IPS DF 6.9 (cell line): Measurements from ENCODE around the gene EMC8.
"Not testable (repeated sequence)": the region's sequence is repeated elsewhere in the genome, so short reads cannot be mapped to it uniquely, and the experiment has no call there.

Source experiments
- DNase-seq: peaks from one replicate; pipeline ENCODE4 v3.0.0-alpha.2; 2013; ENCODE audit warnings: low read depth, low spot score
- H3K27ac ChIP-seq: one replicate; pipeline ENCODE4 v1.5.1; 2013; ENCODE audit warnings: low read length, control low read depth
- H3K27me3 ChIP-seq: 2 replicates; pipeline ENCODE4 v1.6.1; 2013; ENCODE audit warnings: mild to moderate bottlenecking, low read length; ENCODE audit not compliant: control insufficient read depth, insufficient read depth
- H3K36me3 ChIP-seq: 2 replicates; pipeline ENCODE4 v1.6.1; 2013; ENCODE audit warnings: low read length; ENCODE audit not compliant: control insufficient read depth, insufficient read depth
- H3K4me1 ChIP-seq: 2 replicates; pipeline ENCODE4 v1.6.1; 2013; ENCODE audit warnings: low read length; ENCODE audit not compliant: control insufficient read depth, insufficient read depth
- H3K4me3 ChIP-seq: 2 replicates; pipeline ENCODE4 v1.5.1; 2013; ENCODE audit warnings: mild to moderate bottlenecking, low read length
- H3K9me3 ChIP-seq: 2 replicates; pipeline ENCODE4 v1.6.1; 2013; ENCODE audit warnings: low read length, inconsistent platforms; ENCODE audit not compliant: control insufficient read depth, insufficient read depth
- WGBS: extraction: QIAGEN DNeasy Blood & Tissue Kit; methylation state at CpG from one replicate; pipeline ENCODE4 v1.1.7; 2013; ENCODE audit warnings: mixed read lengths, missing lambda C conversion rate; ENCODE audit not compliant: insufficient read length, insufficient coverage; 5-methylcytosine and 5-hydroxymethylcytosine counted together

EMC8 gene

GRCh38 chr16:85812811-85813700 is 13.7 kb upstream of the EMC8 start:
- H3K27ac ChIP-seq, result no peak overlapping the region

GRCh38 chr16:85812031-85812807 is 12.9 kb upstream of the EMC8 start:
- no peaks in the 10 kb centered on the region for H3K36me3 ChIP-seq
- DNase-seq, result no peak
- no peak overlapping the region for H3K27ac ChIP-seq
- WGBS, result no CpG with 5 or more reads among the region's 37 CpGs
- H3K27me3 ChIP-seq, result no peaks in the 10 kb centered on the region
- H3K4me3 ChIP-seq, result no peak overlapping the region
- no peaks in the 10 kb centered on the region for H3K9me3 ChIP-seq
- 0 out of 2 replicates have a peak, but pooled peaks cover 2% of the 10 kb centered on the region for H3K4me1 ChIP-seq

More at GRCh38 chr16:85812811-85813700, 13.7 kb upstream of the EMC8 start:
- Histone ChIP-seq H3K4me1 (0 out of 2 replicates have a peak, but pooled peaks cover 2% of the 10 kb centered on the region), H3K36me3 (no peaks in the 10 kb centered on the region), H3K27me3 (no peaks in the 10 kb centered on the region), H3K9me3 (no peaks in the 10 kb centered on the region), H3K4me3 (no peak overlapping the region)
- WGBS, result no CpG with 5 or more reads among the region's 20 CpGs
- no peak for DNase-seq

GRCh38 chr16:85810742-85811115 is 11.4 kb upstream of the EMC8 start:
- WGBS, result no CpG with 5 or more reads among the region's 7 CpGs
- Histone ChIP-seq H3K9me3 (no peaks in the 10 kb centered on the region), H3K36me3 (peaks cover 10% of the 10 kb centered on the region)

GRCh38 chr16:85810097-85810741 is 10.9 kb upstream of the EMC8 start:
- Histone ChIP-seq H3K9me3 (no peaks in the 10 kb centered on the region), H3K27me3 (no peaks in the 10 kb centered on the region), H3K36me3 (peaks cover 15% of the 10 kb centered on the region), H3K4me1 (0 out of 2 replicates have a peak, but pooled peaks cover 2% of the 10 kb centered on the region), H3K27ac (no peak overlapping the region), H3K4me3 (no peak overlapping the region)
- no peak for DNase-seq
- WGBS, result no CpG with 5 or more reads among the region's 13 CpGs

More at GRCh38 chr16:85810742-85811115, 11.4 kb upstream of the EMC8 start:
- no peak overlapping the region for H3K4me3 ChIP-seq
- H3K27me3 ChIP-seq, result no peaks in the 10 kb centered on the region
- no peak overlapping the region for H3K27ac ChIP-seq
- H3K4me1 ChIP-seq, result 0 out of 2 replicates have a peak, but pooled peaks cover 2% of the 10 kb centered on the region
- DNase-seq, result no peak

- no peak for DNase-seq
- no CpG with 5 or more reads among the region's 10 CpGs for WGBS
- H3K9me3 ChIP-seq, result no peaks in the 10 kb centered on the region
- H3K4me3 ChIP-seq, result no peak overlapping the region
- 0 out of 2 replicates have a peak, but pooled peaks cover 2% of the 10 kb centered on the region for H3K4me1 ChIP-seq
- peaks cover 21% of the 10 kb centered on the region for H3K36me3 ChIP-seq
- no peaks in the 10 kb centered on the region for H3K27me3 ChIP-seq
- no peak overlapping the region for H3K27ac ChIP-seq
Measured at GRCh38 chr16:85809645-85810044, 10.3 kb upstream of the EMC8 start.

- Histone ChIP-seq H3K27ac (no peak overlapping the region), H3K9me3 (no peaks in the 10 kb centered on the region), H3K36me3 (peaks cover 21% of the 10 kb centered on the region), H3K4me3 (no peak overlapping the region), H3K27me3 (no peaks in the 10 kb centered on the region), H3K4me1 (0 out of 2 replicates have a peak, but pooled peaks cover 2% of the 10 kb centered on the region)
- no peak for DNase-seq
- WGBS, result no CpG with 5 or more reads among the region's 7 CpGs
Measured at GRCh38 chr16:85808926-85809325, 9.6 kb upstream of the EMC8 start.

GRCh38 chr16:85808104-85808503 is 8.8 kb upstream of the EMC8 start:
- not testable (repeated sequence) for H3K4me3 ChIP-seq, H3K4me1 ChIP-seq, H3K27me3 ChIP-seq, DNase-seq, H3K9me3 ChIP-seq, H3K27ac ChIP-seq
- peaks cover 24% of the 10 kb centered on the region for H3K36me3 ChIP-seq
- WGBS, result no CpG with 5 or more reads among the region's 27 CpGs

- WGBS, result no CpG with 5 or more reads among the region's 6 CpGs
- not testable (repeated sequence) for DNase-seq
Measured at GRCh38 chr16:85807340-85807739, 8.0 kb upstream of the EMC8 start.

GRCh38 chr16:85806539-85806938 is 7.2 kb upstream of the EMC8 start:
- Histone ChIP-seq H3K4me3 (no peak overlapping the region), H3K36me3 (peaks cover 28% of the 10 kb centered on the region), H3K27ac (no peak overlapping the region), H3K27me3 (no peaks in the 10 kb centered on the region), H3K9me3 (no peaks in the 10 kb centered on the region), H3K4me1 (no peaks in the 10 kb centered on the region)
- DNase-seq, result no peak
- WGBS, result no CpG with 5 or more reads among the region's 11 CpGs

More at GRCh38 chr16:85807340-85807739, 8.0 kb upstream of the EMC8 start:
- H3K27ac ChIP-seq, H3K4me1 ChIP-seq, H3K9me3 ChIP-seq, H3K4me3 ChIP-seq, H3K27me3 ChIP-seq: not testable (repeated sequence)
- H3K36me3 ChIP-seq, result peaks cover 28% of the 10 kb centered on the region

- no peaks in the 10 kb centered on the region for H3K9me3 ChIP-seq
- H3K27me3 ChIP-seq, result no peaks in the 10 kb centered on the region
- H3K27ac ChIP-seq, result no peak overlapping the region
- H3K4me3 ChIP-seq, result no peak overlapping the region
- DNase-seq, result no peak
- peaks cover 28% of the 10 kb centered on the region for H3K36me3 ChIP-seq
- no peaks in the 10 kb centered on the region for H3K4me1 ChIP-seq
- no CpG with 5 or more reads among the region's 18 CpGs for WGBS
Measured at GRCh38 chr16:85805442-85806045, 6.2 kb upstream of the EMC8 start.
